Activated gamma-delta T cell treated with anti-CD3 and anti-CD28 coated beads, Interleukin-2, amount 50 U/mL, for 16 hours (primary cell): Measurements from ENCODE around the gene DYNLRB1.

ENCODE experiments used
- DNase-seq: peaks from one replicate; pipeline ENCODE4 v3.0.0-alpha.2; 2020; ENCODE audit warnings: low read depth

The DYNLRB1 gene

DNA sequence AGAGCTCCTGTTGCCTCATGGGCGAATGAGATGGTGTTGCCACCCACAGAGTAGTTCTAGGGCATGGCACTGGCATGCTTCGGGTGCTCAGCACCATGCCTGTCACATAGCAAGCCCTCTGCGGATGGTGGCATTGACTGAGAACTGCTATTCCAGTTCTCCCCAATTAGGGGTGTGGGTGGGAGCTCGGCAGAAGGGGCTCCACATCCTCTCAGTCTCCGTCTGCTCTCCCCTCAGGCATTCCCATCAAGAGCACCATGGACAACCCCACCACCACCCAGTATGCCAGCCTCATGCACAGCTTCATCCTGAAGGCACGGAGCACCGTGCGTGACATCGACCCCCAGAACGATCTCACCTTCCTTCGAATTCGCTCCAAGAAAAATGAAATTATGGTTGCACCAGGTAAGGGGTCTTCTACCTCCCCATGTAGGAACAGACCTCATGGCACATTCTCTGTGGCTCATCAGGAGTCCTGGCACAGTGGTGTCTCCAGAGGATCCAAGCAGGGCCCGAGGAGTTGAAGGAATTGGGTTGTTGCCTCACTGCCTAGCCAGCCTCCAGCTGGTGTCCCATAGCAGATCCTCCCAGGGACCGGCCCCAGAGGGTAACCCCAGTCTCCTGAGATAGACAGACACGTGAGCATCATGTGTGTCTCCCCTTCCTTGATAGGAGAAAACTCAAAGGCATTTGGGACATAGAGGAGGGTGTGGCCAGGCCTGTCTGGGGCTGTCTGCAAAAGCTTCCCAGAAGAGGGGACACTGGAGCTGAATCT is 18.4 kb downstream of the DYNLRB1 start:
- no peak for DNase-seq

DNA sequence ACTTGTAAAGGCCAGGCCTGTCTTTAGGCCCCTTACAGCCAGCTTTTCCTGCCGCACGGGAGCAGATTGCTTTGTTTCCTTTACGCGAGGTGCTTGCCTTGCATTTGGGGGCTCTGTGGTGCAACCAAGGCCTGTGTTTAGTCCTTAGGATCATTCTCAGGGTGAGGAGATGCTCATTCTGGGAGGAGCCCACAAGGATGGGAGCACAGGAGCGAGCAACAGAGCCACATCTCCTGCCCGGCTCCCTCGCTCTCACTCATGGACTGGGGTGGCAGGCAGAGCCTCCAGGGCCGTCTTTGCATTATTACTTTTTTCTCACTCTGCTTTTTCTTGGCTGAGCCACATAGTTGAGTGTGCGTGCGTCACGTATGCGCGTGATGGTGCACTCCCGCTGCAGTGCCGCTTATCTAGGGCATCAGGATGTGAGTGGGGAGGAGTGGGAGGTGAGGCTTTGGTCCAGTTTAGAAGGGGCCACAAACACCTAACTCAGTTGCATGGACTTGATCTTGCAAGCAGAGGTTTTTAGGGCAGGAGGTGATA is 19.1 kb downstream of the DYNLRB1 start:
- no peak for DNase-seq

DNA sequence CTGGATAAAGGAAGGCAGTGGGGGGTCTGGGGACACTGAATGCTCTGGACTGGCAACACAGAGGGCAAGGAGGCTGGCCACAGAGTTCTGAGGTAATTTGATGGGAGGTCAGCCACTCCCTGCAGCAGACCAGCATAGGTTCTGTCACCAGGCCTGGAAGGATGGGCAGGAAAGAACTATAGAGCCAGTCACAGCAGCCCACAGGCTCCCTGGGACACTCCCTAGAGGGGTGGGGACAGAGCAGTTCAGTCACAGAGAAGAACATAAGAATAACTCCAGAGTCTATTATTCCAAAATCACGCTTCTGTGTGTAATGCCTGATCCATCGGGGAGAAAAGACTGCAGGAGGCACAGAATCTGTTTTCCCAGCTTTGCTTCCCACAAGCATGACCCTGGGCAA is 19.6 kb downstream of the DYNLRB1 start:
- DNase-seq: no peak

DNA sequence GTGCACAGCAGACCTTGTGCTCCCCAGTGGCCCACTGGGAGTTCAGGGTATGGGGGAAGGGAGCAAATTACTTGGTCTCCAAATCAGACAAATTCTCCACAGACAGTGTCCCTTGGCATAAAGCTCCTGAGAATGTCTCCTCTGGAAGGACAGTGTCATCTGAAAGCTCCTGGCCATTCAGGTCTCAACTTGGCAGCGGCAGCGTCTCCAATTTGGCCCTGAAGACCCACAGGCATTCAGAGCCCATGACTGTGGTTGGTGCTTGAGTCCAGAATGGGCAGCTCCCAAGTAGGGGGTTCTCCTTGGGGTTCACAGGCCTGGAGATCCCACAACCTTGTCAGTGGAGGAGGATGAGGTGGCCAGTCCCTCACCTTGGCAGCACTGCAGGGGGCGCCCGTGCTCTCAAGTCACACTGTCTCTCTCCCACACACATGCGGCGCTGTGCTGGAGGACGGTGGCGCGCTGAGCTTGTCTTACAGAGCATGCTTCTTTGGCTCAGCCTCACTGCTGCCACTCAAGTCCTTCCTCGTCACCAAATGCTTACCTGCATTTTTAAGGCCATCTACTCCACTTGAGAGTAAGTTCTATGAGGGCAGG is 20.7 kb downstream of the DYNLRB1 start:
- no peak for DNase-seq

DNA sequence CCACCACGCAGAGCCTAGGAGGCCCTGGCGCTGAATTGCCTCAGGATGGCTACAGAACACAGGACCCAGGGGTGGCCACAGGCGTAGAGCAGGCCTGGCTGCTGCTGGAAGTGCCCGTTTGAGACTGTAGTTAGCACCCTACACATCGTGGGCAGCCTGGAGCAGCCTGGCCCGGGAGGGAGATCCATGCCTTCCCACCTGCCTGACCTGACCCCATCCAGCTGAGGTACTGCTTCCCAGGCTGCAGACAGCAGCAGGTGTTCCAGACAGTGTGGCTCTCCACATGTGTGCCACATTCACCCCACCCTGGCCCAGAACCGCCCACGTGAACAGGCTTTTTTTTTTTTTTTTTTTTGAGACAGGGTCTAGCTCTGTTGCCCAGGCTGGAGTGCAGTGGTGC is 21.4 kb downstream of the DYNLRB1 start:
- no peak for DNase-seq

DNA sequence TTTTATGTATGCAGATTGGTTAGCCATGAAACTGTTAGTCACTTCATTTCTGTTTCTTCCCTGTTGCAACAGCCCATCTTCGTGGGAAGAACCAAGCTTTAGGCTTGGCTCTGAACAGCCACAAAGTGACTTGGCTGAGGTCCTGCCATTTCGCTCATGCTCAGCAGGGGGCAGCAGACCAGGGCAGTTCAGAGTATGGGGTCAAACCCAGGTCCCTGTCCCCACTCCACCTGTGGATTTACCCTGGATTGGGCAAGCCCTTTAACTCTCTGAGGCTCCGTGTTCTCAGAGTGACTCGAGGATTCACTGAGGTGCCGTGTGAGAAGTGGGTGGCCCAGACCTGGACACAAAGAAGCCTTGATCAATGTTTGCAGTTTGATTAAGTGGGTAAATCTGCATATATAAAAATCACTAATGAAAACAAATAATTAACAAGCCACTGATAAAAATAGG is 22.5 kb downstream of the DYNLRB1 start:
- DNase-seq: no peak

DNA sequence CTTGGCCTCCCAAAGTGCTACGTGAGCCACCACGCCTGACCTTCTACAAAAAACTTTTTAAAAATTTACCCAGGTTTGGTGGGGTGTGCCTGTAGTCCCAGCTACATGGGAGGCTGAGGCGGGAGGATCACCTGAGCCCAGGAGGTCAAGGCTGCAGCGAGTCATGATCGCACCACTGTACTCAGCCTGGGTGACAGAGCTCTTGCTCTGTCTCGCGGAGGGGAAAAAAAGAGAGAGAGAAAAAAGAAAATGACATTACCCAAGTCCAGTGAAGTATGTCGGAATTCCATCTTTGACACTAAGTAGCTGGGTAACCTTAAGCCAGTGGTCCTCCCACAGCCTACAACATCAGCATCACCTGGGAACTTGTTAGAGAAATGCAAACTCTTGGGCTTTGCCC is 23.5 kb downstream of the DYNLRB1 start:
- no peak for DNase-seq

DNA sequence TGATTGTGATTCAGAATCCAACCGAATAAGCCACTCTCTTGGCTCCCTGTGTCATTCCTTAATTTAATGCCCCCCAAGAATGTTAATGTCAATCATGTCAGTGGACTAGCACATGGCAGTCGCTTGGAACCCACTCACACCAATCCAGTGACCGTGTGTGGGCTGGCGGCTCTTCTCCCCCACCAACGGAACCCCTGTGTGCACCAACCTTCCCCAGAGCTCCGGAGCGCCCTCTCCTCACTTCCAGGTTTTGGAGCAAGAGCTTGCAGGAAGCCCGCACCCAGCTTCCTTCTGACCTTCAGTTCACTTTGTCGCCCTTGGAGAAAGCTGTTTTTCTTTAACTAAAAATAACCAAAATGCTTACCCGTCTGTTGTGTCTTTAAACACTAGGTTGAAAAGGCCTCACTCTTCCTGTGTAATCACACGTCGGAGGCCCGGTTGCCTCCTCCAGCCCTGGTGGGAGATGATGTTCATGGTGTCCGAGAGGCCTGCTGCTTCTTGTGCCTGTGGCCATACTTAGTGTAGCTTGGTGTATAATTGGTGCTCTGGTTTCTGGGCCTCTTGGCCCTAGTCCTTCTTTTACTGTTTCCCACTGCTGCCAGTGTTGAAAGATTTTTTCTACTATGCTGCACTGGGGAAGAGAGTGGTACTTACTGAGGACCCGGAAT is 24.5 kb downstream of the DYNLRB1 start:
- DNase-seq: no peak

DNA sequence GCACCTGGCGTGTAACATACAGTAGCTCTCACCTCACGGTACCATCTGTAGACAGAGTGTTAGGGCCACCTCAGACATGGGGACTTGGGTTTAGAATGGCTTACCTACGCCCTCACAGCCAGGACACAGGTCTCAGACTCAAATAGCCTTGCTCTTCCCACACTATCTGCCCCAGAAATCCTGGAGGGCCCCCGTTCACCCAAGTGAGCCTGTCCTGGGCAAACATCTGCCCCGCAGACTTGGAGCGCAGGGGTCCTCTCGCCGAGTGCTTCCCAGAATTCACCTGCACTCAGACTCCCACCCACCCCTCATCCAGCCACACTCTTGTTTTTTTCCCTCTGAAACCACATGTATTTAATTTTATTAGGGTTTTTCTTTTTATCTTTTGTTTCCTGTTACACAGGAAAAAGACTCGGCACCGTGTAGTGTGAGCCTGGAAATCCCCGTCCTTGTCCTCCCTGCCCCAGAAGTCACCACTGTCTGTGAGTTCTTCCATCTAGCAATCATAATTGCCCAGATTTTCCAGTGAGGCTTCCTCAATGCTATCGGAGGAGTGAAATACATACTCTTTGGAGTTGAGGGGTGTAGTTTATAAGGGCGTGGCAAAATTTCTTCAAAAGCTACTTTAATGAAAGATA is 25.2 kb downstream of the DYNLRB1 start:
- no peak for DNase-seq

DNA sequence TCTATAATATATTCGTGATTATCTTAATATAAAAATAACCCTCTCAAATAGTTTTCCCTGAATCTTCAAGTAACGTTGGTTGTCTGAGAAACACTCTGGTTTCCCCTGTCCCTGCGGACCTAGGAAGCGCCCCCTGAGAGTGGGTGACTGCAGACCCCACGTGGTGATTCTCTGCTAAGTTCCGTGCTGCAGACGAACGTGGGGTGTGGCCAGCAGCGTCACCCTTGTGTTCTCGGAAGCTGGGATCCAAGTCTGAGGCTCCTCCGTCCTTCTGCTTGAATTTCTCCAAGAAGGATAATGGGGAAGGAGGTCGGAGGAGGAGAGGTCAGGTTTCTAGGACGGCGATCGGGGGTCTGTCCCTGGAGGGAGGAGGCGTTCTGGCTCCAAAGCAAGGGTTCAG is 25.7 kb downstream of the DYNLRB1 start:
- DNase-seq: no peak

DNA sequence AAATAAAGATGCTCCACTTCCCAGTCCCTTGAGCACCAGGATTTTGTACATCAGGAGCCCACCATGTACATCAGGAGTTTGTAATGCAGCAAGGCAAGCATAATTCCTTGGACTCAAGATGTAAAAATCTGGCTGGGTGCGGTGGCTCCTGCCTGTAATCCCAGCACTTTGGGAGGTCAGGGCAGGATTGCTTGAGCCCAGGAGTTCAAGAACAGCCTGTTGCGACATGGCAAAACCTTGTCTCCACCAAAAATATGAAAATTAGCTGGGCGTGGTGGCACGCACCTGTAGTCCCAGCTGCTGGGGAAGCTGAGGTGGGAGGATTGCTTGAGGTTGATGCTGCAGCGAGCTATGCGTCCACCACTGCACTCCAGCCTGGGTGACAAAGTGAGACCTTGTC is 26.2 kb downstream of the DYNLRB1 start:
- no peak for DNase-seq

DNA sequence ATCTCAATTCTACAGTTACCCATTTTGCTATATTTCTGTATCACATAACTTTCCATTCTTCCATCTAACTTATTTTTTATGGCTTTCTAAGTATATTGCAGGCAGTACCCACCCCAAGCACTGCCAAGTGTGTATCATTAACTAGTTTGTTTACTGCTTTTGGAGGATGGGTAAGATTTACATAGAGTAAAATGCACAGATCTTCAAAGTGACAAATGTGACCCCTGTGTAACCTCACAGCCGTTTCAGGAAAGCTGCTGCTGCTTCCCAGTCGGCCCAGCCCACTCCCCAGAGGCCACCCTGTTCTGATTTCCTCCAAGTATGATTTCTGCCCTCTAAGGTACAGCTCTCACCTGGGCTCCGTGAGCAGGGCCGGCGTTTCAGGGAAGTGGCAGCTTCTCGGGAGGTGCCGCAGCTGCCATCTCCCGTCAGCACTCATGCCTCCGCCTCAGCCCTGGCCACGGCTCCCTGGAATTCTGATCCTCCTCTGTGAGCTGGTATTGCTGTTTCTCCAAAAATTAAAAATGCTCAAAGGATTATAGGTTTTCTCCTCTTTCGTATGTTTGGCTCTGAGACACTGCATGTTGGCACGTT is 27.3 kb downstream of the DYNLRB1 start:
- DNase-seq: no peak

DNA sequence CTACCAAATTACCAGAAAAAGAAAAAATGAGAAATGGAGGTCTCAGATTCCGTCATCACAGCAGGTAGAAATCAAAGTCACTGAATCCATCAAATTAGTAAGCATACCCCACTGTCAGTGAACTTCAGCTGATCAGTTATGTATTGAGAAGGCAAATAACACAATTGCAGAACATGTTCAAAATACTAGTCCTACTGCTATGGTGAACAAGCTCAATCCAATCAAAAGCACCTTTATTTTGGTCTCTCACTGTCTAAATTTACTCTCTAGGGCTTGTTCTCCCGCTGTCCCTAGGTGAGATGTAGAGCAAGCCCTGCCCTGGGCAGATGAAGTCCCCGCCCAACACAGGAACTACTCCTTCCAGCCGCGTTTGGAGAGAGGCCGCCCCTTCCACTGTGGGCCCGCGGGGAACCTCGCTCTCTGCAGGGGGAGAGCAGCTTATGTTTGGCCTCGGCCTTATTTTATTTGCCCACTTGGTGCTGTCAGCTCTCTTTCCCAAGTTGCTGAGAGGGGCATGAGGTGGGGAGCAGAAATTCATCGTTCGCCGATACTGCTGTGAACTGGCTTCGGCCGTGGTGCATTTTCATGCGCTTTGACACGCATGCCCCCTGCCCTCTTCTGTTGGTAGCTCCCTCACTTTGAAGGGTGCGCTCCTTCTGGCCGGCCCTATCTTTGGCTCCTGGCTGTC is 28.0 kb downstream of the DYNLRB1 start:
- no peak for DNase-seq

DNA sequence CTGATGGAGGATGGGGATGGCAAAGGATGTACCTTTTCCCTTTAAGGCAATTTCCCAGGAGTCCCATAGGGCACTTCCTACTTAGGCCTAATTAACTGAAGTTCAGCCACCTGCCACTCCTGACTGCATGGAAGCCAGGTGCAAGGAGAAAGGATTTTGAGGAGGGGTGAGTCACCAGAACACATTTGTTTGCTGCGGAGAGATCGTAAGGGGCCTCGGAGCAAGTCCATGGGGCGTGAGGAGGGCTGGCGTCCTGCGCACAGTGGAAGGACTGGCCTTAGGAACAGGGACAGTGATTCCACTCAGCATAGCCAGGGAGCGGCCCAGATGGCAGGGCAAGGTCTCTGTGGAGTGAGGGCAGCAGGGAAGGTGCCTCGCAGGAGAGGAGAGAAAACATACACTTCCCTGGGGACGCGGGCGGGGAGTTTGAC is 30.5 kb downstream of the DYNLRB1 start:
- DNase-seq: no peak

DNA sequence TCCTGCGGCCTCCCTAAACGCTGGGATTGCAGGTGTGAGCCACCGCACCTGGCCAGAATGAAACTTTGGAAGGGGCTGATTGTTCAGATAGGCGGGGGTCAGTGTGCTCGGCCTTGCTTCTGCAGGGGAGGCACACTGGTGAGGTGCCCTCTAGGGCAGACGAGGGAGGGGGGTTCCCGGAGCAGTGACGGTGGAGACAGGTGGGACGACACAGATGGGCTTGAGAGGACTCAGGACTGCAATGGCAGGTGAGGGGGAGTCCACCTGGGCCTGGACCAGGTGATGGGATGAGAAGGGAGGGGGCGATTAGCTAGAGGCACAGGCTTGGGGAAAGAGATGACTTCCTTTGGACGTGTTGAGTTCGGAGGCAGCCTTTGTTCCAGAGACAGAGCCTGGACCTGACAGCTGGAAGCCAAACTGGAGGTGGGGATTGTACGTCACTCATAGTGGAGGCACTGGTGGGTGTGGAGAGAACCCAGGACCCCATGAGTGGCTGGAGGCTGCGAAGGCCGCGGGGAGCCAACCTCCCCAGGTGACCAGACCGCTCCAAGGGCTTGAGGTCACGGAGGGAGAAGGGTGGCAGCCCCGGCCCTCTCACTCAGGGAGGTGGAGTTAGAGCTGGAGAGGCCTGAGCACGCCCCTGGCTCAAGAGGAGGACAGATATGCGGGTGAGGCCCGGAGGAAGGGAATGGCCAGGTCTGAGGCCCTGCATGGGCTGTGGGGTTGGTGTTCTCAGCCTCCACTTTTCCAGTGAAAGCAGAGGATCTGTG is 31.8 kb downstream of the DYNLRB1 start:
- no peak for DNase-seq

DNA sequence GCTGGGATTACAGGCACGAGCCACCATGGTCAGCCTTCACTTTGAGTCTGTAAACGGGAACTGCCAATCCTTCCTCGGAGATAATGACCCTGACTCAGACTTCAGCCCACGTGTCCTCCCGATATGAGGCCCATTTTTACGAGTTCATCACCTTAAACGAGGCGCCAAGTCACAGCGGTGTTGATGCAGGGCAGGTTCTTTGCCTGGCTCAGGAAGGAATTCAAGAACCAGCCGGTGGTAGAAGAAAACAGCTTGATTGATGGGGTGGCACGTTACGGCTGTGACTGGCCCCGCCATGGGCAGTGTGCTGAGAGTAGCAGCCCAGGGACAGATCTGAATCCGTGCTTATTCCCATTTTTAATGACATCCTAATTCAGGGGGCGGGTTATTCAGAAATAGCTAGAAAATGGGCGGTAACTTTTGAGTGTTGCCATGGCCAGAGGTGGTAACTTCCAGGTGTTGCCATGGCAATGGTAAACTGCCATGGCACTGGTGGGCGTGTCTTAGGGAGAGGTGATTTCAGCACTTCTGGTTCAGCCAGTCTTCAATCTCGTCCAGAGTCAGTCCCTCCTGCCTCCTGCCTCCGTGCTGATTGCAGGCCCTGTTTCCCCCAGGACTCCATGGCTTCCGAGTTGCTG is 33.2 kb downstream of the DYNLRB1 start:
- no peak for DNase-seq

DNA sequence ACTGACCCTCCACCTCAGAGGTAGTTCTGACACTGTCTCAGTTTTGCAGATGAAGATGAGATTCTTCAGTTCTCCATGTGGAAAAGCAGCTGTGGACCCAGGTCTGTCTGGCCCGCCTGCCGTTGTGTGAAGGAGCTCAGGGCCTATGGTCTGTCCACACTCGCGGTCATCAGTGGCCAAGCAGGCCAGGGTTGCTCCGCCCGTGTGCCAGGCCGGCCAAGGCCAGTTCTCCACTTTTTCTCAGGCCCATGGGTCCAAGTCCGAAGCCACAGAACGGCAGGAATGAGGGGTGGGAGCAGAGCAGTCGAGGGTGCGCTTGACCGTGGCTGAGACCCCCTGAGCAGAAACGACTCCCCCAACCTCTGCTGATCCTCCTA is 33.7 kb downstream of the DYNLRB1 start:
- no peak for DNase-seq

DNA sequence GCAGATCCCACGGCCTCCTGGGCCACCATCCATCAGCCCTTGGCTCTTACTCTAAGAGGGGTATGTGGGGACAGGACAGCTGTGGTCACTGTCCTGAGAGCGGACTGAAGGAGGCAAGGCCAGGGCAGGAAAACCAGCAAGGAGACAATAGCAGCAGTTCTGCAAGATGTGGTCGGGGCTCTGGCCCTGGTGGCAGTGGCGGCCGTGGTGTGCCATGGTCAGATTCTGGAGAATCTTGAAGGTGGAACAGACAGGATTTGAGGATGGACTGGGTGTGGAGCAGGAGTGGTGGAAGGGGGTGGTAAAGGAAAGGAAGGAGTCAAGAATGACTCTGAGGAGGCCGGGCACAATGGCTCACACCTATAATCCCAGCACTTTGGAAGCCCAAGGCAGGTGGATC is 36.3 kb downstream of the DYNLRB1 start:
- DNase-seq: no peak

DNA sequence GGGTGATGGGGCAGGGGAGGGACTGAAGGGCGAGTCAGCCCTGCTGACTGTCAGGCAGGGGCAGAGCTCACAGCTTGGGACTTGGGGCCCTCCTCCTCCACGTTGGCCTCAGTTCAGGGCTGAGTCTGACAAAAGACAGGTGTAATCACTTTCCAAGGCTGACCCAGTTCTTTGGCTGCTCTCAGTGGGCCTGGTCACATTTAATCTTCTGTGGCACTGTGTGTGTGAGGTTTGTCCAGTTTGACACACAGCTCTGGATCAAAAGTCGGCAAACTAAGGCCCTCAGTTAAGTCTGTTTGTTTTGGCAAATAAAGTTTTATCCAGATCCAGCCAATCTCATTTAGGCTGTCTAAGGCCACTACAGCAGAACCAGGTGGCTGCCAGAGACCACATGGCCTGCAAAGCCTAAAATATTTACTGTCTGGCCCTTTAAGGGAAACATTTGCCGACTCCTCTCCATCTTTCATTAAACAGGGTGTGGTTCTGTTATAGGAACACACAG is 37.2 kb downstream of the DYNLRB1 start:
- DNase-seq: no peak

DNA sequence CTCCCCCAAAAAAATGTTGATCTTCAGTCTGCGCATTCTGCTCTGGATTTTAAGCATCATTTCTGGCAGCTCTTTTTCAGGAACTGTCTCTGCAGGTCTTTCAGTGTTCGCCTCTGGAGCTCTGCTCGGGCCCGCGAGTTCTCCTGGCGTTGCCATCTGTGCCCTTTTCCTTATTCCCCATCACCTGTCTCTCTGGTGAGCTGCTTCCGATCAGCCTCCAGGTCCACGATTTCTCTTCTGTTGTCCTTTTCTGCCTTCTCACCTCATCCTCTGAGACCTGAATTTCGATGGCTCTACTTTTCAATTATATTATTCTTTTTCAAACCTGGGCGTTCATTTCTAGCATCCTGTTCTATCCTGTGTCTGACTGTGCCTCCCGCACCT is 41.7 kb downstream of the DYNLRB1 start:
- no peak for DNase-seq
